Activated naive CD4-positive, alpha-beta T cell treated with anti-CD3 and anti-CD28 coated beads, Interleukin-2, amount 50 U/mL, for 24 hours (primary cell): ENCODE data around the gene NPAS2.

Source experiments
- H3K27ac Mint-ChIP-seq: one replicate; pipeline ENCODE4 v1.8.0; 2021; ENCODE audit warnings: mild to moderate bottlenecking, mixed read lengths
- H3K27me3 Mint-ChIP-seq: one replicate; pipeline ENCODE4 v1.8.0; 2021; ENCODE audit warnings: mixed read lengths
- H3K36me3 Mint-ChIP-seq: one replicate; pipeline ENCODE4 v1.8.0; 2021; ENCODE audit warnings: mixed read lengths
- H3K4me1 Mint-ChIP-seq: one replicate; pipeline ENCODE4 v1.8.0; 2021; ENCODE audit warnings: mixed read lengths
- H3K4me3 Mint-ChIP-seq: one replicate; pipeline ENCODE4 v1.8.0; 2021; ENCODE audit warnings: mild to moderate bottlenecking, mixed read lengths
- H3K9me3 Mint-ChIP-seq: one replicate; pipeline ENCODE4 v1.8.0; 2021; ENCODE audit warnings: mixed read lengths

The NPAS2 gene

GRCh38 chr2:101007415-101008345, 187.7 kb downstream of the NPAS2 start:
- Mint-ChIP-seq H3K4me1 (peaks cover 58% of the 10 kb centered on the region), H3K27me3 (no peaks in the 10 kb centered on the region), H3K27ac (peak overlapping the region; percentile 70), H3K9me3 (no peaks in the 10 kb centered on the region), H3K36me3 (peaks cover 42% of the 10 kb centered on the region), H3K4me3 (peak overlapping the region; percentile 61)

GRCh38 chr2:101011152-101011551, 191.2 kb downstream of the NPAS2 start:
- Mint-ChIP-seq H3K27me3 (no peaks in the 10 kb centered on the region), H3K27ac (peak overlapping the region; percentile 77), H3K36me3 (peaks cover 12% of the 10 kb centered on the region), H3K9me3 (no peaks in the 10 kb centered on the region), H3K4me3 (no peak overlapping the region), H3K4me1 (peaks cover 32% of the 10 kb centered on the region)

GRCh38 chr2:101012054-101012705, 192.2 kb downstream of the NPAS2 start:
- Mint-ChIP-seq H3K27me3 (no peaks in the 10 kb centered on the region), H3K27ac (no peak overlapping the region), H3K9me3 (no peaks in the 10 kb centered on the region), H3K4me3 (peak overlapping the region; percentile 33), H3K36me3 (peaks cover 10% of the 10 kb centered on the region), H3K4me1 (peaks cover 28% of the 10 kb centered on the region)

- Mint-ChIP-seq H3K9me3 (no peaks in the 10 kb centered on the region), H3K4me3 (no peak overlapping the region), H3K36me3 (peaks cover 9% of the 10 kb centered on the region), H3K27ac (no peak overlapping the region), H3K27me3 (no peaks in the 10 kb centered on the region), H3K4me1 (peaks cover 24% of the 10 kb centered on the region)
Measured at GRCh38 chr2:101012706-101013181, 192.8 kb downstream of the NPAS2 start.

- H3K9me3 Mint-ChIP-seq = no peaks in the 10 kb centered on the region
- H3K4me3 Mint-ChIP-seq = no peak overlapping the region
- peaks cover 19% of the 10 kb centered on the region for H3K4me1 Mint-ChIP-seq
- no peaks in the 10 kb centered on the region for H3K27me3 Mint-ChIP-seq
- no peak overlapping the region for H3K27ac Mint-ChIP-seq
- H3K36me3 Mint-ChIP-seq = peaks cover 5% of the 10 kb centered on the region
Measured at GRCh38 chr2:101014264-101014857, 194.4 kb downstream of the NPAS2 start.

GRCh38 chr2:101017371-101017770, 197.4 kb downstream of the NPAS2 start:
- H3K27me3 Mint-ChIP-seq = no peaks in the 10 kb centered on the region
- H3K27ac Mint-ChIP-seq = no peak overlapping the region
- H3K9me3 Mint-ChIP-seq = no peaks in the 10 kb centered on the region
- no peak overlapping the region for H3K4me3 Mint-ChIP-seq
- peaks cover 5% of the 10 kb centered on the region for H3K4me1 Mint-ChIP-seq
- peaks cover 2% of the 10 kb centered on the region for H3K36me3 Mint-ChIP-seq

GRCh38 chr2:101018934-101019333, 199.0 kb downstream of the NPAS2 start:
- Mint-ChIP-seq H3K27me3 (no peaks in the 10 kb centered on the region), H3K9me3 (no peaks in the 10 kb centered on the region), H3K36me3 (peaks cover 2% of the 10 kb centered on the region), H3K27ac (no peak overlapping the region), H3K4me1 (no peaks in the 10 kb centered on the region), H3K4me3 (no peak overlapping the region)

- H3K4me1 Mint-ChIP-seq = no peaks in the 10 kb centered on the region
- no peak overlapping the region for H3K4me3 Mint-ChIP-seq
- no peaks in the 10 kb centered on the region for H3K27me3 Mint-ChIP-seq
- no peaks in the 10 kb centered on the region for H3K9me3 Mint-ChIP-seq
- no peak overlapping the region for H3K27ac Mint-ChIP-seq
- H3K36me3 Mint-ChIP-seq = no peaks in the 10 kb centered on the region
Measured at GRCh38 chr2:101022221-101022620, 202.3 kb downstream of the NPAS2 start.

- no peaks in the 10 kb centered on the region for H3K27me3 Mint-ChIP-seq
Measured at GRCh38 chr2:101023327-101024107, 203.6 kb downstream of the NPAS2 start.

GRCh38 chr2:101025561-101025960, 205.6 kb downstream of the NPAS2 start:
- Mint-ChIP-seq H3K4me3 (no peak overlapping the region), H3K36me3 (no peaks in the 10 kb centered on the region), H3K4me1 (no peaks in the 10 kb centered on the region), H3K27ac (no peak overlapping the region), H3K9me3 (no peaks in the 10 kb centered on the region), H3K27me3 (no peaks in the 10 kb centered on the region)

More at GRCh38 chr2:101023327-101024107, 203.6 kb downstream of the NPAS2 start:
- H3K36me3 Mint-ChIP-seq = no peaks in the 10 kb centered on the region
- H3K27ac Mint-ChIP-seq = no peak overlapping the region
- H3K4me3 Mint-ChIP-seq = no peak overlapping the region
- no peaks in the 10 kb centered on the region for H3K4me1 Mint-ChIP-seq
- H3K9me3 Mint-ChIP-seq = no peaks in the 10 kb centered on the region

- Mint-ChIP-seq H3K27me3 (no peaks in the 10 kb centered on the region), H3K4me3 (no peak overlapping the region), H3K9me3 (no peaks in the 10 kb centered on the region), H3K27ac (no peak overlapping the region), H3K36me3 (no peaks in the 10 kb centered on the region), H3K4me1 (no peaks in the 10 kb centered on the region)
Measured at GRCh38 chr2:101026253-101026701, 206.3 kb downstream of the NPAS2 start.

GRCh38 chr2:101026923-101027469, 207.1 kb downstream of the NPAS2 start:
- Mint-ChIP-seq H3K4me1 (no peaks in the 10 kb centered on the region), H3K9me3 (no peaks in the 10 kb centered on the region), H3K4me3 (no peak overlapping the region), H3K27me3 (no peaks in the 10 kb centered on the region), H3K36me3 (no peaks in the 10 kb centered on the region), H3K27ac (no peak overlapping the region)

- Mint-ChIP-seq H3K27ac (no peak overlapping the region), H3K4me1 (no peaks in the 10 kb centered on the region), H3K27me3 (no peaks in the 10 kb centered on the region)
Measured at GRCh38 chr2:101027852-101028251, 207.9 kb downstream of the NPAS2 start.

GRCh38 chr2:101030866-101031554, 211.1 kb downstream of the NPAS2 start:
- Mint-ChIP-seq H3K4me1 (no peaks in the 10 kb centered on the region), H3K36me3 (no peaks in the 10 kb centered on the region), H3K9me3 (no peaks in the 10 kb centered on the region), H3K27me3 (no peaks in the 10 kb centered on the region), H3K27ac (no peak overlapping the region), H3K4me3 (no peak overlapping the region)

More at GRCh38 chr2:101027852-101028251, 207.9 kb downstream of the NPAS2 start:
- Mint-ChIP-seq H3K9me3 (no peaks in the 10 kb centered on the region), H3K4me3 (no peak overlapping the region), H3K36me3 (no peaks in the 10 kb centered on the region)
